ENCODE data around the gene TMOD1. TPM values are rescaled to one million over a fixed set of nuclear protein-coding genes. Genes with fewer than 3 reads are reported as not detected.

Gene TMOD1
- total RNA-seq, 3 donors from 2014 or later (not counting 1 experiment from before 2014, with no cell fraction given) = 1.9 to 3.2 (median 2.0) TPM

DNA sequence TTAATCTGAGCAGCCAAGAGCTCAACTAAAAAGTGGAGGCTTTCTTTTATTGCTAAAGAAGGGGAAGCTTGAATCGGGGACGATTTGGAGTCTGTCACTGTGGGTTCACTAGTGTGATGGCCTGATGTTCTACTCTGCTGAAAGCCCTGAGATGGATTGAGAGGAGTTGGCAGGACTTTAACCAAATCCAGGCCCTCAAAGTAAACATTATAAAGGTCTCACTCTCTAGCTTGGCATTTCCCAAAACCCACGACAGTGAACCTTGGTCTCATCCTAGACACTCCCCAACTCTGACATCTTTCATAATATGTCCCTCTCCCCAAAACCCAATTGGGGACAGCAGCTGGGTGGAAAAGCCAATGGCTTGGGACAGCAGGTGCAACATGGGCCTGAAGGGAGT lies 32.7 kb downstream of the TMOD1 start:
- H3K27ac Mint-ChIP-seq = no peak overlapping the region
- H3K9me3 ChIP-seq (ENCODE audit: control insufficient read depth, insufficient read depth, low read length) = no peaks in the 10 kb centered on the region
- H3K4me3 Mint-ChIP-seq = no peak overlapping the region
- H3K27me3 ChIP-seq (ENCODE audit: control insufficient read depth, insufficient read depth, low read length) = no peaks in the 10 kb centered on the region
- DNase-seq = no peak
- H3K36me3 ChIP-seq (ENCODE audit: control insufficient read depth, insufficient read depth, low read length) = no peaks in the 10 kb centered on the region
- ATAC-seq = no peak
- H3K27ac ChIP-seq (ENCODE audit: low read length) = no peak overlapping the region
- no peaks in the 10 kb centered on the region for H3K4me1 ChIP-seq (ENCODE audit: control insufficient read depth, insufficient read depth, low read length)
- intact Hi-C loops (cut with micrococcal nuclease) = no loop called here
- no peaks in the 10 kb centered on the region for H3K36me3 Mint-ChIP-seq
- H3K4me3 ChIP-seq (ENCODE audit: low read length) = no peak overlapping the region
- H3K4me1 Mint-ChIP-seq = no peaks in the 10 kb centered on the region
- TF ChIP-seq CTCF (IDR thresholded peaks at IDR 0.05) = no peak
- peaks cover 8 to 11% of the 10 kb centered on the region in 2 donors for H3K27me3 Mint-ChIP-seq (ENCODE audit: low read depth in 2 of 2)
- WGBS (ENCODE audit: insufficient coverage) = 88% methylated on average over 3 of the region's 3 CpGs
- no peaks in the 10 kb centered on the region for H3K9me3 Mint-ChIP-seq

GRCh38 chr9:97534961-97535594 lies 33.6 kb downstream of the TMOD1 start:
- intact Hi-C loops (cut with micrococcal nuclease) = no loop called here
- TF ChIP-seq CTCF (IDR thresholded peaks at IDR 0.05) = no peak
- H3K4me3 Mint-ChIP-seq = no peak overlapping the region
- Histone ChIP-seq H3K27ac (ENCODE audit: low read length) (no peak overlapping the region), H3K4me3 (ENCODE audit: low read length) (no peak overlapping the region), H3K27me3 (ENCODE audit: control insufficient read depth, insufficient read depth, low read length) (no peaks in the 10 kb centered on the region), H3K9me3 (ENCODE audit: control insufficient read depth, insufficient read depth, low read length) (no peaks in the 10 kb centered on the region), H3K4me1 (ENCODE audit: control insufficient read depth, insufficient read depth, low read length) (no peaks in the 10 kb centered on the region), H3K36me3 (ENCODE audit: control insufficient read depth, insufficient read depth, low read length) (no peaks in the 10 kb centered on the region)
- 87% methylated on average over 10 of the region's 10 CpGs for WGBS (ENCODE audit: insufficient coverage)
- no peak for ATAC-seq
- no peak for DNase-seq
- no peaks in the 10 kb centered on the region for H3K9me3 Mint-ChIP-seq
- no peak overlapping the region for H3K27ac Mint-ChIP-seq
- H3K4me1 Mint-ChIP-seq = no peaks in the 10 kb centered on the region
- peaks cover 8 to 11% of the 10 kb centered on the region in 2 donors for H3K27me3 Mint-ChIP-seq (ENCODE audit: low read depth in 2 of 2)
- no peaks in the 10 kb centered on the region for H3K36me3 Mint-ChIP-seq

DNA sequence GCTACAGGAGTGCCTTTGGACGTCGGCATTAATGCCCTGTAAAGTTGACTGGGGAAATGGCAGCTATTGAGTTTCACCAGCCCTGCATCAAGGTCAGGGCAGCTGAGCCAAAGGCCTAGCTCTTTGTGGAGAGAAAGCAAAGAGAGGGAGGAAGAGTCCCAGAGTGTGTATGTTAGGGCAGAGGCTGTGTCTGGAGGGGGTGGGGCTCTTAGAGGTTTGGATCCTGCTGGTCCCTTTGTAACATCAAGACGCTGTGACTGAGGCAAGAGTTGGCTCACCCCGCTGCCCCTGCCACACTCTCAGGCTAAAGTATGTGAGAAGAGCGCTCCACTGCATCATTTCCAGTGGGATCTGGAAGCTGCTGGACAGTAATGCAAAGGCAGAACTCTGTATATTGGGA lies 34.3 kb downstream of the TMOD1 start:
- H3K27ac ChIP-seq (ENCODE audit: low read length) = no peak overlapping the region
- Mint-ChIP-seq H3K4me1 (no peaks in the 10 kb centered on the region), H3K27ac (no peak overlapping the region), H3K27me3 (ENCODE audit: low read depth in 2 of 2) (peaks cover 8 to 11% of the 10 kb centered on the region in 2 donors), H3K9me3 (no peaks in the 10 kb centered on the region), H3K4me3 (no peak overlapping the region), H3K36me3 (no peaks in the 10 kb centered on the region)
- no peak for TF ChIP-seq CTCF (IDR thresholded peaks at IDR 0.05)
- no peak for ATAC-seq
- no peak for DNase-seq
- no peaks in the 10 kb centered on the region for H3K4me1 ChIP-seq (ENCODE audit: control insufficient read depth, insufficient read depth, low read length)
- H3K36me3 ChIP-seq (ENCODE audit: control insufficient read depth, insufficient read depth, low read length) = no peaks in the 10 kb centered on the region
- intact Hi-C loops (cut with micrococcal nuclease) = no loop called here
- no peaks in the 10 kb centered on the region for H3K27me3 ChIP-seq (ENCODE audit: control insufficient read depth, insufficient read depth, low read length)
- WGBS (ENCODE audit: insufficient coverage) = 90% methylated on average over 5 of the region's 5 CpGs
- no peak overlapping the region for H3K4me3 ChIP-seq (ENCODE audit: low read length)
- H3K9me3 ChIP-seq (ENCODE audit: control insufficient read depth, insufficient read depth, low read length) = no peaks in the 10 kb centered on the region

DNA sequence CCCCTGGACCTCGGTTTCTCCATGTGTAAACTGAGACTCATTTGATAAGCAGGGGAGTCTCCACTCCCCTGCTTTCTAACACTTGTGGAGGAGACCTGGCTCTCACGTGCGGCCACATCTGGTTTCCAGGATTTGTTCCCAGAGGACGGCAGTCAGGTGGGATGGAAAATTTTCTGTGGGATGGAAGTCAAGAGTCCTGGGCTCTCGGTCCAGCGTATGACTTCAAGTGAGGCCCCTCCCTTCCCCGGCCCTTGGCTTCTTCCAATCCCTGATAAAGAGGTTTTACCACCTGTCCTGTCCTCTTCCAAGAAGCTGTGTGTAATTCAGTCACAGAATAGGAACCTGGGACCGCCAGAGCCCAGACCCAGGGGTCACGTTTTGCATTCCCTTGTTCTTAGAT lies 35.0 kb downstream of the TMOD1 start:
- H3K27ac ChIP-seq (ENCODE audit: low read length) = no peak overlapping the region
- no peaks in the 10 kb centered on the region for H3K36me3 ChIP-seq (ENCODE audit: control insufficient read depth, insufficient read depth, low read length)
- no peak overlapping the region for H3K27ac Mint-ChIP-seq
- WGBS (ENCODE audit: insufficient coverage) = 91% methylated on average over 9 of the region's 9 CpGs
- H3K27me3 ChIP-seq (ENCODE audit: control insufficient read depth, insufficient read depth, low read length) = no peaks in the 10 kb centered on the region
- H3K9me3 ChIP-seq (ENCODE audit: control insufficient read depth, insufficient read depth, low read length) = no peaks in the 10 kb centered on the region
- no peaks in the 10 kb centered on the region for H3K36me3 Mint-ChIP-seq
- no peak for TF ChIP-seq CTCF (IDR thresholded peaks at IDR 0.05)
- no peaks in the 10 kb centered on the region for H3K4me1 Mint-ChIP-seq
- H3K4me3 ChIP-seq (ENCODE audit: low read length) = no peak overlapping the region
- peaks cover 8 to 11% of the 10 kb centered on the region in 2 donors for H3K27me3 Mint-ChIP-seq (ENCODE audit: low read depth in 2 of 2)
- no peaks in the 10 kb centered on the region for H3K9me3 Mint-ChIP-seq
- ATAC-seq = no peak
- H3K4me3 Mint-ChIP-seq = no peak overlapping the region
- intact Hi-C loops (cut with micrococcal nuclease) = no loop called here
- DNase-seq = no peak
- H3K4me1 ChIP-seq (ENCODE audit: control insufficient read depth, insufficient read depth, low read length) = no peaks in the 10 kb centered on the region

Measured in natural killer cell (primary cell).